ENCODE data around the gene TACO1.
A peak's percentile ranks its signal among the peaks of the same experiment; 100 is the strongest.

The TACO1 gene

GRCh38 chr17:63600569-63601438, at the start of gene TACO1:
Gene TACO1, plus strand, starts transcription at chr17:63600895. Its CDS starts 189 bp downstream, at chr17:63601084.
- peak; percentile 67 to 71 for DNase-seq (ENCODE audit: low read depth in 1 of 2, low spot score in 1 of 2)

GRCh38 chr17:63552211-63552610, 48.5 kb upstream of the TACO1 start:
- no peak for DNase-seq (ENCODE audit: low read depth in 1 of 2, low spot score in 1 of 2)

GRCh38 chr17:63555500-63556156, 45.1 kb upstream of the TACO1 start:
- no peak for DNase-seq (ENCODE audit: low read depth in 1 of 2, low spot score in 1 of 2)

- DNase-seq (ENCODE audit: low read depth in 1 of 2, low spot score in 1 of 2), result no peak
Observed at GRCh38 chr17:63557416-63557815, 43.3 kb upstream of the TACO1 start.

GRCh38 chr17:63558441-63558840, 42.3 kb upstream of the TACO1 start:
- no peak for DNase-seq (ENCODE audit: low read depth in 1 of 2, low spot score in 1 of 2)

- no peak for DNase-seq (ENCODE audit: low read depth in 1 of 2, low spot score in 1 of 2)
Observed at GRCh38 chr17:63561819-63562218, 38.9 kb upstream of the TACO1 start.

GRCh38 chr17:63563339-63563738, 37.4 kb upstream of the TACO1 start:
- DNase-seq (ENCODE audit: low read depth in 1 of 2, low spot score in 1 of 2), result no peak

- DNase-seq (ENCODE audit: low read depth in 1 of 2, low spot score in 1 of 2), result no peak
Observed at GRCh38 chr17:63564562-63564961, 36.1 kb upstream of the TACO1 start.

- no peak for DNase-seq (ENCODE audit: low read depth in 1 of 2, low spot score in 1 of 2)
Observed at GRCh38 chr17:63567229-63567628, 33.5 kb upstream of the TACO1 start.

GRCh38 chr17:63568563-63568962, 32.1 kb upstream of the TACO1 start:
- no peak for DNase-seq (ENCODE audit: low read depth in 1 of 2, low spot score in 1 of 2)

- DNase-seq (ENCODE audit: low read depth in 1 of 2, low spot score in 1 of 2), result no peak
Observed at GRCh38 chr17:63571632-63572310, 28.9 kb upstream of the TACO1 start.

- no peak for DNase-seq (ENCODE audit: low read depth in 1 of 2, low spot score in 1 of 2)
Observed at GRCh38 chr17:63573634-63574033, 27.1 kb upstream of the TACO1 start.

GRCh38 chr17:63578027-63578768, 22.5 kb upstream of the TACO1 start:
- DNase-seq (ENCODE audit: low read depth in 1 of 2, low spot score in 1 of 2), result no peak

GRCh38 chr17:63578769-63579111, 22.0 kb upstream of the TACO1 start:
- DNase-seq (ENCODE audit: low read depth in 1 of 2, low spot score in 1 of 2), result no peak

- DNase-seq (ENCODE audit: low read depth in 1 of 2, low spot score in 1 of 2), result no peak
Observed at GRCh38 chr17:63579633-63580032, 21.1 kb upstream of the TACO1 start.

- DNase-seq (ENCODE audit: low read depth in 1 of 2, low spot score in 1 of 2), result no peak
Observed at GRCh38 chr17:63587770-63588169, 12.9 kb upstream of the TACO1 start.

- DNase-seq (ENCODE audit: low read depth in 1 of 2, low spot score in 1 of 2), result no peak
Observed at GRCh38 chr17:63588797-63589196, 11.9 kb upstream of the TACO1 start.

- no peak for DNase-seq (ENCODE audit: low read depth in 1 of 2, low spot score in 1 of 2)
Observed at GRCh38 chr17:63589646-63590045, 11.0 kb upstream of the TACO1 start.

- DNase-seq (ENCODE audit: low read depth in 1 of 2, low spot score in 1 of 2), result no peak
Observed at GRCh38 chr17:63592797-63593196, 7.9 kb upstream of the TACO1 start.

GRCh38 chr17:63595132-63595531, 5.6 kb upstream of the TACO1 start:
- no peak for DNase-seq (ENCODE audit: low read depth in 1 of 2, low spot score in 1 of 2)

- DNase-seq (ENCODE audit: low read depth in 1 of 2, low spot score in 1 of 2), result no peak
Observed at GRCh38 chr17:63596856-63597586, 3.7 kb upstream of the TACO1 start.

Data from activated CD4-positive, alpha-beta T cell treated with anti-CD3 and anti-CD28 coated beads, Interleukin-2, amount 50 U/mL, for 24 hours (primary cell).